HL-60 (cell line): ENCODE data around the gene FRMPD2.

ENCODE experiments used
- POLR2AphosphoS5 ChIP-seq: IDR thresholded peaks from 2 replicates; pipeline ENCODE4 v1.6.1; 2012; ENCODE audit warnings: low read depth
- TF ChIP-seq, protein P1 (sequence below): IDR thresholded peaks from one replicate; pipeline ENCODE4 v1.5.1; 2011; ENCODE audit warnings: low read length, control low read depth, inconsistent platforms; ENCODE audit not compliant: insufficient read depth

DNA sequence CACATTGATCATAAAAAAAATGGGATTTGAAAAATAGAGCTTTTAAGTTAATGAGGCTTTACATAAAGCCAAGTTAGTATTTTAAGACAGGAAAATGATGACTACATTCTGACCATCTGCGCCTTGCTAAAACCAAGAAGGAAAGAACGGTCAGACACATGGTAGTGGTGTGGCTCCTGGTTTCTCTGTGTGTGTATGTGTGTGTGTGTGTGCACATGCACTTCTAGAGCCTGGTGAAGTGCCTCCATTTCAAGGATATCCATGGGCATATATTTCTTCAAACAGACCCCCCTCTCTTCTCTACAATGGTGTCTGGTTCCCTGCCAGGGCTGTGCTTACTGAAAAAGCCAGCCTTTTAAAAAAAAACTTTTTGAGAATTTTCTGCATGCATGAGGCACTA lies 80.9 kb downstream of the FRMPD2 start:
- TF ChIP-seq, protein P1, sequence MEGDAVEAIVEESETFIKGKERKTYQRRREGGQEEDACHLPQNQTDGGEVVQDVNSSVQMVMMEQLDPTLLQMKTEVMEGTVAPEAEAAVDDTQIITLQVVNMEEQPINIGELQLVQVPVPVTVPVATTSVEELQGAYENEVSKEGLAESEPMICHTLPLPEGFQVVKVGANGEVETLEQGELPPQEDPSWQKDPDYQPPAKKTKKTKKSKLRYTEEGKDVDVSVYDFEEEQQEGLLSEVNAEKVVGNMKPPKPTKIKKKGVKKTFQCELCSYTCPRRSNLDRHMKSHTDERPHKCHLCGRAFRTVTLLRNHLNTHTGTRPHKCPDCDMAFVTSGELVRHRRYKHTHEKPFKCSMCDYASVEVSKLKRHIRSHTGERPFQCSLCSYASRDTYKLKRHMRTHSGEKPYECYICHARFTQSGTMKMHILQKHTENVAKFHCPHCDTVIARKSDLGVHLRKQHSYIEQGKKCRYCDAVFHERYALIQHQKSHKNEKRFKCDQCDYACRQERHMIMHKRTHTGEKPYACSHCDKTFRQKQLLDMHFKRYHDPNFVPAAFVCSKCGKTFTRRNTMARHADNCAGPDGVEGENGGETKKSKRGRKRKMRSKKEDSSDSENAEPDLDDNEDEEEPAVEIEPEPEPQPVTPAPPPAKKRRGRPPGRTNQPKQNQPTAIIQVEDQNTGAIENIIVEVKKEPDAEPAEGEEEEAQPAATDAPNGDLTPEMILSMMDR = no peak
- no peak for TF ChIP-seq POLR2AphosphoS5
